Measurements from ENCODE around the gene TBC1D9B.

The TBC1D9B gene

DNA sequence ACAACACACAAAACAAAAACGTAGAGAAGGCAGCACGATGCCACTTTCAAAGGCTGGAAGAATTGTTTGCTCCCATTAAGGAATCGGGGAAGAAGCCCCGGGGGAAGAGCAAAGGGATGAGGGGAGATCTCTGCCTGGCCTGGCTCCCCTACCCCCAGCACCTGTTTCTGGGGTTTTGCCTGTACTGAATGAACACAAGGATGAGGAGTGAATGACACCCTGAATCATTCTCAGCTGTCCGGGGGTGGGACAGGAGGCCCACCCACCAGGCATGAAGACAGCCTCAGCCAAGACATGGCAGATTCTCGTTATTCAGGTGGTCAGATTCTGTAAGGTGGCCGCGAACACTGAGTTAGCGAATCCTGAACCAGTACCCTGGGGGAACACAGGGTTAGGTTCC is 7.5 kb downstream of the TBC1D9B start:
- H3K9ac ChIP-seq (ENCODE audit: low read length in 5 of 5) = no peak overlapping the region
- peaks cover 1 to 15% (median 10%) of the 10 kb centered on the region in 5 donors for H3K4me1 ChIP-seq (ENCODE audit: control insufficient read depth in 5 of 5, insufficient read depth in 5 of 5, low read length in 5 of 5)
- H3K27ac ChIP-seq (ENCODE audit: low read depth, low read length) = no peak overlapping the region
- no peaks in the 10 kb centered on the region for H3K9me3 ChIP-seq (ENCODE audit: control insufficient read depth in 5 of 5, low read length in 5 of 5)
- no peaks in the 10 kb centered on the region for H3K27me3 ChIP-seq (ENCODE audit: control insufficient read depth in 5 of 5, insufficient read depth in 4 of 5, low read length in 5 of 5)
- peaks cover 7 to 75% (median 54%) of the 10 kb centered on the region in 5 donors for H3K36me3 ChIP-seq (ENCODE audit: control insufficient read depth in 5 of 5, insufficient read depth in 5 of 5, low read length in 5 of 5)
- no peak overlapping the region for H3K4me3 ChIP-seq (ENCODE audit: low read depth in 1 of 5, low read length in 5 of 5)

GRCh38 chr5:179895861-179896260 is 11.8 kb downstream of the TBC1D9B start:
- H3K36me3 ChIP-seq (ENCODE audit: control insufficient read depth in 5 of 5, insufficient read depth in 5 of 5, low read length in 5 of 5) = peaks cover 7 to 89% (median 79%) of the 10 kb centered on the region in 5 donors

GRCh38 chr5:179893958-179894895 is 13.5 kb downstream of the TBC1D9B start:
- Histone ChIP-seq H3K27ac (ENCODE audit: low read depth, low read length) (no peak overlapping the region), H3K4me1 (ENCODE audit: control insufficient read depth in 5 of 5, insufficient read depth in 5 of 5, low read length in 5 of 5) (no peaks in the 10 kb centered on the region), H3K9me3 (ENCODE audit: control insufficient read depth in 5 of 5, low read length in 5 of 5) (no peaks in the 10 kb centered on the region), H3K4me3 (ENCODE audit: low read depth in 1 of 5, low read length in 5 of 5) (no peak overlapping the region), H3K9ac (ENCODE audit: low read length in 5 of 5) (no peak overlapping the region), H3K27me3 (ENCODE audit: control insufficient read depth in 5 of 5, insufficient read depth in 4 of 5, low read length in 5 of 5) (no peaks in the 10 kb centered on the region), H3K36me3 (ENCODE audit: control insufficient read depth in 5 of 5, insufficient read depth in 5 of 5, low read length in 5 of 5) (peaks cover 6 to 94% (median 85%) of the 10 kb centered on the region in 5 donors)

More at GRCh38 chr5:179895861-179896260, 11.8 kb downstream of the TBC1D9B start:
- no peaks in the 10 kb centered on the region for H3K27me3 ChIP-seq (ENCODE audit: control insufficient read depth in 5 of 5, insufficient read depth in 4 of 5, low read length in 5 of 5)
- no peak overlapping the region for H3K9ac ChIP-seq (ENCODE audit: low read length in 5 of 5)
- H3K27ac ChIP-seq (ENCODE audit: low read depth, low read length) = no peak overlapping the region
- H3K4me3 ChIP-seq (ENCODE audit: low read depth in 1 of 5, low read length in 5 of 5) = no peak overlapping the region
- no peaks in the 10 kb centered on the region for H3K9me3 ChIP-seq (ENCODE audit: control insufficient read depth in 5 of 5, low read length in 5 of 5)
- H3K4me1 ChIP-seq (ENCODE audit: control insufficient read depth in 5 of 5, insufficient read depth in 5 of 5, low read length in 5 of 5) = no peaks in the 10 kb centered on the region

GRCh38 chr5:179893076-179893957 is 14.4 kb downstream of the TBC1D9B start:
- Histone ChIP-seq H3K9me3 (ENCODE audit: control insufficient read depth in 5 of 5, low read length in 5 of 5) (no peaks in the 10 kb centered on the region), H3K4me3 (ENCODE audit: low read depth in 1 of 5, low read length in 5 of 5) (no peak overlapping the region), H3K36me3 (ENCODE audit: control insufficient read depth in 5 of 5, insufficient read depth in 5 of 5, low read length in 5 of 5) (peaks cover 2 to 93% (median 85%) of the 10 kb centered on the region in 5 donors), H3K9ac (ENCODE audit: low read length in 5 of 5) (no peak overlapping the region), H3K4me1 (ENCODE audit: control insufficient read depth in 5 of 5, insufficient read depth in 5 of 5, low read length in 5 of 5) (no peaks in the 10 kb centered on the region), H3K27ac (ENCODE audit: low read depth, low read length) (no peak overlapping the region), H3K27me3 (ENCODE audit: control insufficient read depth in 5 of 5, insufficient read depth in 4 of 5, low read length in 5 of 5) (no peaks in the 10 kb centered on the region)

GRCh38 chr5:179892255-179892654 is 15.4 kb downstream of the TBC1D9B start:
- Histone ChIP-seq H3K9ac (ENCODE audit: low read length in 5 of 5) (no peak overlapping the region), H3K9me3 (ENCODE audit: control insufficient read depth in 5 of 5, low read length in 5 of 5) (no peaks in the 10 kb centered on the region), H3K27me3 (ENCODE audit: control insufficient read depth in 5 of 5, insufficient read depth in 4 of 5, low read length in 5 of 5) (no peaks in the 10 kb centered on the region), H3K4me3 (ENCODE audit: low read depth in 1 of 5, low read length in 5 of 5) (no peak overlapping the region), H3K27ac (ENCODE audit: low read depth, low read length) (no peak overlapping the region), H3K36me3 (ENCODE audit: control insufficient read depth in 5 of 5, insufficient read depth in 5 of 5, low read length in 5 of 5) (peaks cover 0 to 95% (median 88%) of the 10 kb centered on the region in 5 donors), H3K4me1 (ENCODE audit: control insufficient read depth in 5 of 5, insufficient read depth in 5 of 5, low read length in 5 of 5) (no peaks in the 10 kb centered on the region)

GRCh38 chr5:179890751-179891682 is 16.7 kb downstream of the TBC1D9B start:
- H3K4me3 ChIP-seq (ENCODE audit: low read depth in 1 of 5, low read length in 5 of 5) = no peak overlapping the region
- no peaks in the 10 kb centered on the region for H3K4me1 ChIP-seq (ENCODE audit: control insufficient read depth in 5 of 5, insufficient read depth in 5 of 5, low read length in 5 of 5)
- no peak overlapping the region for H3K27ac ChIP-seq (ENCODE audit: low read depth, low read length)
- H3K9ac ChIP-seq (ENCODE audit: low read length in 5 of 5) = no peak overlapping the region
- H3K36me3 ChIP-seq (ENCODE audit: control insufficient read depth in 5 of 5, insufficient read depth in 5 of 5, low read length in 5 of 5) = peaks cover 0 to 99% (median 98%) of the 10 kb centered on the region in 5 donors
- H3K27me3 ChIP-seq (ENCODE audit: control insufficient read depth in 5 of 5, insufficient read depth in 4 of 5, low read length in 5 of 5) = no peaks in the 10 kb centered on the region
- H3K9me3 ChIP-seq (ENCODE audit: control insufficient read depth in 5 of 5, low read length in 5 of 5) = no peaks in the 10 kb centered on the region

GRCh38 chr5:179889885-179890284 is 17.8 kb downstream of the TBC1D9B start:
- Histone ChIP-seq H3K9ac (ENCODE audit: low read length in 5 of 5) (no peak overlapping the region), H3K4me3 (ENCODE audit: low read depth in 1 of 5, low read length in 5 of 5) (no peak overlapping the region), H3K27ac (ENCODE audit: low read depth, low read length) (no peak overlapping the region), H3K4me1 (ENCODE audit: control insufficient read depth in 5 of 5, insufficient read depth in 5 of 5, low read length in 5 of 5) (no peaks in the 10 kb centered on the region), H3K36me3 (ENCODE audit: control insufficient read depth in 5 of 5, insufficient read depth in 5 of 5, low read length in 5 of 5) (peaks cover 0 to 99% (median 94%) of the 10 kb centered on the region in 5 donors), H3K9me3 (ENCODE audit: control insufficient read depth in 5 of 5, low read length in 5 of 5) (no peaks in the 10 kb centered on the region), H3K27me3 (ENCODE audit: control insufficient read depth in 5 of 5, insufficient read depth in 4 of 5, low read length in 5 of 5) (no peaks in the 10 kb centered on the region)

DNA sequence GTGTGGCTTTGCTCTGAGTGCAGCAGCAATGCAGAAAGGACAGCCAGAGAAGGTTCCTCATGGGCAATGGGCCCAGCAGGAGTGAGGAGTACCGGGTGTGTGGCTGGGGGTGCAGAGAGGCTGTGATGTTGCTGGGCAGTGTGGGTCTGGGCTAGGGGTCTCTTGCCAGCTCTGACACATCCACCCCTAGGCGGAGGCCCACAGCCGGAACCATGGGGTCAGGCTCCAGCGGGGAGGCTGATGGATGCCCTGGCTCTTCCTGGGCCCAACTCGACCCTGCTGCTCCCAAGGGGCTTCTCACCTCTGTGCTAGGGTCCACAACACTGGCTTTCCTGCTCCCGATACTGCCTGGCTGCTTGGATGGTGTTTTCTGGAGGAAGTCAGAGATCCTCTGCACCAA is 19.9 kb downstream of the TBC1D9B start:
- Histone ChIP-seq H3K9me3 (ENCODE audit: control insufficient read depth in 5 of 5, low read length in 5 of 5) (peaks cover 0 to 13% (median 5%) of the 10 kb centered on the region in 5 donors), H3K27ac (ENCODE audit: low read depth, low read length) (no peak overlapping the region), H3K4me1 (ENCODE audit: control insufficient read depth in 5 of 5, insufficient read depth in 5 of 5, low read length in 5 of 5) (no peaks in the 10 kb centered on the region), H3K4me3 (ENCODE audit: low read depth in 1 of 5, low read length in 5 of 5) (no peak overlapping the region), H3K36me3 (ENCODE audit: control insufficient read depth in 5 of 5, insufficient read depth in 5 of 5, low read length in 5 of 5) (peaks cover 11 to 92% (median 88%) of the 10 kb centered on the region in 5 donors), H3K9ac (ENCODE audit: low read length in 5 of 5) (no peak overlapping the region), H3K27me3 (ENCODE audit: control insufficient read depth in 5 of 5, insufficient read depth in 4 of 5, low read length in 5 of 5) (no peaks in the 10 kb centered on the region)

- Histone ChIP-seq H3K36me3 (ENCODE audit: control insufficient read depth in 5 of 5, insufficient read depth in 5 of 5, low read length in 5 of 5) (peaks cover 11 to 85% (median 81%) of the 10 kb centered on the region in 5 donors), H3K9me3 (ENCODE audit: control insufficient read depth in 5 of 5, low read length in 5 of 5) (peaks cover 0 to 17% (median 12%) of the 10 kb centered on the region in 5 donors), H3K4me3 (ENCODE audit: low read depth in 1 of 5, low read length in 5 of 5) (no peak overlapping the region), H3K9ac (ENCODE audit: low read length in 5 of 5) (no peak overlapping the region), H3K27ac (ENCODE audit: low read depth, low read length) (no peak overlapping the region), H3K27me3 (ENCODE audit: control insufficient read depth in 5 of 5, insufficient read depth in 4 of 5, low read length in 5 of 5) (no peaks in the 10 kb centered on the region), H3K4me1 (ENCODE audit: control insufficient read depth in 5 of 5, insufficient read depth in 5 of 5, low read length in 5 of 5) (no peaks in the 10 kb centered on the region)
Measured at GRCh38 chr5:179887095-179887494, 20.6 kb downstream of the TBC1D9B start.
